HFFc6 (cell line): ENCODE data around the gene MFNG. TPM values are rescaled to one million over a fixed set of nuclear protein-coding genes. Genes with fewer than 3 reads are reported as not detected.

Source experiments
- DNase-seq: peaks from one replicate; pipeline ENCODE4 v3.0.0-alpha.2; 2018
- H3K27ac Mint-ChIP-seq: 2 replicates; pipeline ENCODE4 v1.8.0; 2020; ENCODE audit warnings: mild to moderate bottlenecking, mixed read lengths
- H3K27me3 Mint-ChIP-seq: 2 replicates; pipeline ENCODE4 v1.8.0; 2021; ENCODE audit warnings: mild to moderate bottlenecking, moderate library complexity, mixed read lengths; ENCODE audit not compliant: insufficient read depth
- H3K36me3 Mint-ChIP-seq: 2 replicates; pipeline ENCODE4 v1.8.0; 2021; ENCODE audit warnings: low read depth, mixed read lengths
- H3K4me1 Mint-ChIP-seq: 2 replicates; pipeline ENCODE4 v1.8.0; 2020; ENCODE audit warnings: low read depth, mixed read lengths
- H3K4me3 Mint-ChIP-seq: 2 replicates; pipeline ENCODE4 v1.8.0; 2020; ENCODE audit warnings: mild to moderate bottlenecking, moderate library complexity, mixed read lengths
- H3K9me3 Mint-ChIP-seq: 2 replicates; pipeline ENCODE4 v1.8.0; 2020; ENCODE audit warnings: mild to moderate bottlenecking, mixed read lengths
- total RNA-seq, 6 experiments: library from RNA; stranded (reverse); fragmentation: NEBNext Ultra II Directional; extraction: Animal tissue kit (Norgen Biotek cat#: 25700); gene quantifications; 2 replicates in 1 of 6; 3 replicates in 5 of 6; pipeline ENCODE4 v1.2.3, GENCODE V29; 2021
- TF ChIP-seq, protein P1 (sequence below): fragments of 200-600 bp; sonication (generic); IDR thresholded peaks from 2 replicates; pipeline ENCODE4 v1.5.0; 2021; ENCODE audit warnings: antibody characterized with exemption, mild to moderate bottlenecking

Gene MFNG
- total RNA-seq, 6 experiments from 2014 or later: not detected

DNA sequence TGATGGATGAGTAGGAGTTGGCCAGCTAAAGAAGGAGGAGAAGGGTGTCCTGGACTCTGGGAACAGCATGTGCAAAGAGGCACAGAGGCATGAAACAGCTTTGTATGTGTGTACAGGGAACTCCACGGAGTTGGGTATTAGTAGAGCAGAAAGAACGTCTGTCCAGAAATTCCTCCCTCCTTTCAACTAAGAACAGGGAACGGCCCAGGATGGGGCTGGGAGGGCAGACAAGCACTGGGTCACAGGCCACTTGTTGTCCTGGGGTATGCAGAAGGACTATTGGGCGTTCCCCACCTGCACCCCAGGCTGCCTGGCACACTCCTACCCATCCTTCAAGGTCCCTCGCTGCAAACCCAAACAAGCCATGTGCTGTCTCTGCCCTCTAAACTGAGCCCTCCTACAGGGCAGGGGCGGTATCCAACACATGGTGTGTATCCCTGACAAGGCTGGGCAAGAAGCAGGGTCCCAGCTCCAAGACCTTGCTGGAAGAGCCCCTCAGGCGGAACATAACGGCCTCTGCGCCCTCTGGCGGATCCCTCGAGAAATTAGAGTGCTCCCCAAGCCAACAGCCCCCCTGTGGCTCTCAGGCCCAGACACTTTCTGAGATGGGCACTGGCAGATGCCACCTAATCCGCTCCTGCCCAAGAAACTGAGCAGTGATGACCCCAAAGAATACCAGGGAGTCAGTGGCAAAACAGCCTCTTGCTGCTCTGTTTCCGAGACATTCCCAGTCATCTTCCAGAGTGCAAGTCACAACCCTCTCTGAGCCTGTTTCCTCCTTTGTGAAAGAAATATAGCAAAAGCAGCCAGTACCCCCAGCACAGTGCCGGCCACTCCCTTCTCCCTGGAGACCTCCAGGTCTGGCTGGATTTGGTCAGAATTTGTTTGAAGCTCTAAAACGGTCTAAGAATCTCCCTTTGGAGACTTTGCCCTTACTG, 57.3 kb downstream of the MFNG start:
- Mint-ChIP-seq H3K36me3 (peaks cover 5% of the 10 kb centered on the region), H3K27me3 (peaks cover 25% of the 10 kb centered on the region), H3K4me1 (peaks cover 50% of the 10 kb centered on the region), H3K27ac (no peak overlapping the region), H3K4me3 (peak overlapping the region; percentile 22; the same call in 1 of the 2 replicates), H3K9me3 (peaks cover 9% of the 10 kb centered on the region)
- TF ChIP-seq, protein P1, sequence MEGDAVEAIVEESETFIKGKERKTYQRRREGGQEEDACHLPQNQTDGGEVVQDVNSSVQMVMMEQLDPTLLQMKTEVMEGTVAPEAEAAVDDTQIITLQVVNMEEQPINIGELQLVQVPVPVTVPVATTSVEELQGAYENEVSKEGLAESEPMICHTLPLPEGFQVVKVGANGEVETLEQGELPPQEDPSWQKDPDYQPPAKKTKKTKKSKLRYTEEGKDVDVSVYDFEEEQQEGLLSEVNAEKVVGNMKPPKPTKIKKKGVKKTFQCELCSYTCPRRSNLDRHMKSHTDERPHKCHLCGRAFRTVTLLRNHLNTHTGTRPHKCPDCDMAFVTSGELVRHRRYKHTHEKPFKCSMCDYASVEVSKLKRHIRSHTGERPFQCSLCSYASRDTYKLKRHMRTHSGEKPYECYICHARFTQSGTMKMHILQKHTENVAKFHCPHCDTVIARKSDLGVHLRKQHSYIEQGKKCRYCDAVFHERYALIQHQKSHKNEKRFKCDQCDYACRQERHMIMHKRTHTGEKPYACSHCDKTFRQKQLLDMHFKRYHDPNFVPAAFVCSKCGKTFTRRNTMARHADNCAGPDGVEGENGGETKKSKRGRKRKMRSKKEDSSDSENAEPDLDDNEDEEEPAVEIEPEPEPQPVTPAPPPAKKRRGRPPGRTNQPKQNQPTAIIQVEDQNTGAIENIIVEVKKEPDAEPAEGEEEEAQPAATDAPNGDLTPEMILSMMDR: peak; percentile 91
- no peak for DNase-seq

- H3K4me3 Mint-ChIP-seq: peak overlapping the region; percentile 28
- peaks cover 49% of the 10 kb centered on the region for H3K4me1 Mint-ChIP-seq
- no peak overlapping the region for H3K27ac Mint-ChIP-seq
These were observed 58.2 kb downstream of the MFNG start for GRCh38 chr22:37427711-37428635.

DNA sequence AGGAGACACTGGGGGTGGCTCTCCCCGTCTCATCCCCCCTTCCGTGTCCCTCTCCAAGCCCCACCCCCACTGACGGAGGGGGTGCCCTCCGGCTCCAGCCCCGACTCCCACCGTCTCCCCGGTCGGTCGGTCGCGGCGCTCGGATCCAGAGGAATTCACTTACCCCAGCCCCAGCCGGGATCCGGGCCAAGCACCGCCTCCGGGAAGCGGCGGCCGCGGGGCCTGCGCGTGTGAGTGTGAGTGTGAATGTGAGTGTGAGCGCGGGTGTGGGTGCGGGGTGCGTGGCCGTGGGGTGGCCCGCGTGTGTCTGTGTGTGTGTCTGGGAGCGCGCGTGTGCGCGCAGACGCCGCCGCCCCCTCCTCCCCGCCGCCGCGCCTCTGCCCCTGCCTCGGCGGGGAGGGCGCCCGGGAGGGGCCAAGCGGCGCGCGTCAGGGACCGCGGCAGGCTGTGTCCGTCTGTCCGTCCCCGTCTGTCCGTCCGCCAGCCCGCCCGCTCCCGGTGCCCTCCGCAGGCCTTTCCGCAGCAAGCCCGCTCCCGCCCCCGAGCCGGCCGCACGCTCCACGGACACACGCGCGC, 59.0 kb downstream of the MFNG start, which contains the start of gene ELFN2:
ELFN2 (minus strand) TSS at position 345 of the 576 bp plus-strand sequence. CDS start 51,945 bp downstream, outside the sequence.
- TF ChIP-seq, protein P1: no peak

More at GRCh38 chr22:37427711-37428635, 58.2 kb downstream of the MFNG start:
- no peak for DNase-seq
- Mint-ChIP-seq H3K9me3 (peaks cover 6% of the 10 kb centered on the region), H3K36me3 (peaks cover 5% of the 10 kb centered on the region), H3K27me3 (peaks cover 25% of the 10 kb centered on the region)
- TF ChIP-seq, protein P1: no peak

DNA sequence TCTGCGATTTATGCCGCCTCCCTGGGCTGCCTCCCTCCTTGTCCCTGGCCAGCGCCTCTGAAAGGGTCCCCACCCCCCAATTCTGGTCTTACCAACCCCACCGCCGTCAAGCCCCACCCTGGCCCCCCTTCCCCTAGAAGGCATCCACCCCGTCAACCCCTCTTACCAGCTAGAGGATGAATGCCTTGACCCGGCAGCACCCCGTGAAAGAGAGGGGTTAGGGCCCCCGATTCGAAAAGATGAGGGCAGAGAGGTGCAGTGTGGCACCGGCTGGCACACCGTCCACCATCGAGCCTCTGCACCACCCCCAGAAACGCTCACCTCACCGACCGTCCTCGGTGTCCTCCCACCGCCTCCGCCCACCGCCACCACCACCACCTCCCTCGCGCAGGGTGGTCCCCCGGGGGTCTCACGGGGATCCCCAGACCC, 59.5 kb downstream of the MFNG start:
- peaks cover 37% of the 10 kb centered on the region for H3K4me1 Mint-ChIP-seq
- H3K36me3 Mint-ChIP-seq: no peaks in the 10 kb centered on the region
- no peak for DNase-seq
- peaks cover 19% of the 10 kb centered on the region for H3K27me3 Mint-ChIP-seq
- H3K27ac Mint-ChIP-seq: no peak overlapping the region
- peak overlapping the region; percentile 78 for H3K4me3 Mint-ChIP-seq
- H3K9me3 Mint-ChIP-seq: no peaks in the 10 kb centered on the region
- TF ChIP-seq, protein P1: no peak

More for the DNA sequence above, 59.0 kb downstream of the MFNG start, which contains the start of gene ELFN2:
- Mint-ChIP-seq H3K27me3 (peaks cover 21% of the 10 kb centered on the region), H3K27ac (no peak within 1 kb of the TSS), H3K9me3 (no peaks in the 10 kb centered on the region), H3K36me3 (no peaks in the 10 kb centered on the region), H3K4me1 (peaks cover 42% of the 10 kb centered on the region), H3K4me3 (peak within 1 kb of the TSS; percentile 78)
- no peak for DNase-seq
